PC-9 (cell line): ENCODE results near the gene LMOD3.

Experiments used
- EZH2 ChIP-seq: fragments of 200-600 bp; sonication (generic); IDR thresholded peaks from 2 replicates; pipeline ENCODE4 v1.8.0; 2017; ENCODE audit warnings: antibody characterized with exemption, low read depth
- TF ChIP-seq, protein P1 (sequence below): fragments of 200-600 bp; sonication (generic); conservative IDR thresholded peaks from 2 replicates; pipeline ENCODE4 v1.6.1; 2017; ENCODE audit warnings: mixed run types, antibody characterized with exemption, mild to moderate bottlenecking, moderate library complexity

DNA sequence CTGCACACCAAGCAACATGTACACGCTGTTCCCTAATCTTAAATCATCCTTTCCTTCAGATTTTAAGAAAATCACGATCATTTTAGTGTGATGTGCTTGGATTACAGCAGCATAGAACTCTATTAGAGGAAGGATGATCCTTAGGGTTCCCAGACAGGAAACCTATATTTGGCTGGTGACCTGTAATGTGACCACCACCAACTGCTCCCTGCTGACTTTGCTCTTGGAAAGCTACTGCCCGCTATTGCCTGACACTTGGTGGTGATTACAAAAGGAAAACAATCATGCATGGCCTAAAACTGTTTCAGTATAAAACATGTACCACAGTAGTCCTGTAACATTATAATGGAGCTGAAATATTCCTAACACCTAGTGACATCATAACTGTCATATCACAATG is 27.2 kb upstream of the LMOD3 start:
- TF ChIP-seq EZH2, result no peak
- TF ChIP-seq, protein P1, sequence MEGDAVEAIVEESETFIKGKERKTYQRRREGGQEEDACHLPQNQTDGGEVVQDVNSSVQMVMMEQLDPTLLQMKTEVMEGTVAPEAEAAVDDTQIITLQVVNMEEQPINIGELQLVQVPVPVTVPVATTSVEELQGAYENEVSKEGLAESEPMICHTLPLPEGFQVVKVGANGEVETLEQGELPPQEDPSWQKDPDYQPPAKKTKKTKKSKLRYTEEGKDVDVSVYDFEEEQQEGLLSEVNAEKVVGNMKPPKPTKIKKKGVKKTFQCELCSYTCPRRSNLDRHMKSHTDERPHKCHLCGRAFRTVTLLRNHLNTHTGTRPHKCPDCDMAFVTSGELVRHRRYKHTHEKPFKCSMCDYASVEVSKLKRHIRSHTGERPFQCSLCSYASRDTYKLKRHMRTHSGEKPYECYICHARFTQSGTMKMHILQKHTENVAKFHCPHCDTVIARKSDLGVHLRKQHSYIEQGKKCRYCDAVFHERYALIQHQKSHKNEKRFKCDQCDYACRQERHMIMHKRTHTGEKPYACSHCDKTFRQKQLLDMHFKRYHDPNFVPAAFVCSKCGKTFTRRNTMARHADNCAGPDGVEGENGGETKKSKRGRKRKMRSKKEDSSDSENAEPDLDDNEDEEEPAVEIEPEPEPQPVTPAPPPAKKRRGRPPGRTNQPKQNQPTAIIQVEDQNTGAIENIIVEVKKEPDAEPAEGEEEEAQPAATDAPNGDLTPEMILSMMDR, result no peak
